ENCODE measurements around the gene MAPK8IP3. TPM values are rescaled to one million over a fixed set of nuclear protein-coding genes. Genes with fewer than 3 reads are reported as not detected.

MAPK8IP3 gene
- total and polyA plus RNA-seq, 2 donors from 2014 or later = 10.6 to 67.7 TPM

DNA sequence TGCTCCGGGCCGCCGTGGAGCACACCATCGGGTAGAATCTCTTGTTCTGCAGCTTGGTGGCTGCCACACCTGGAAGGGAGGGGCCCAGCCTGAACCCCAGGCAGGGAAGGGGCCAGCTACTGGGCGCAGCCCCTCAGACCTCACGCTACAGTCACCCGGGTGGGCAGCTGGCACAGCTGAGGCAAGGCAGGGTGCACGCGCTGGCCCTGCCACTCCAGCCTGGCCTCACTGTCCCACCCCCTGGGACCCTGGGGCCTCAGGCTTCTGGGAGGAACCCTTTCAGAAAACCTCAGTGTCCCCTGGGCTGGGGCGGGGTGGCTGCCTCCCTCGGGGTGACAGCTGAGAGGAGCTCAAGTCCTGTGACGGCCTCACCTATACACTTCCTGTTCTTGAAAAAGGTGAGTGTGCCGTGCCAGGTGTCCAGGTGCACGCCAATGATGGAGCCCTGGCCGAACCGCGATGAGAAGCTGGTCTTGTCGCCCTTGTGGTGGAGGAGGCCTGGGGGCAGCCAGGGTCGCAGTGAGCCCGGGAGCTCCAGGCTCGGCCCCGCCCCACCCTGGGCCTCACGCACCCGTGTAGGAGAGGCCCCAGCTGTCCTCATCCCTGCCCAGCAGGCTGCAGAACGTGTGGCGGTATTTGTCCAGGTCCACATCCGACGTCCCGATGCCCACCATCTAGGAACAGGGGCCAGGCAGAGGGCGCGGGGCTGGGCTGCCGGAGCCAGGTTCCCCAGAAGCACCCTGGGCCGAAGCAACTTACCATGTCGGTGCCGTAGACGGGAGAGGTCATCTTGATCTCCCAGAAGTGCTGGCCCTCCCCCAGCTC lies 71.6 kb downstream of the MAPK8IP3 start:
- no peak for FAIRE-seq
- no peaks in the 10 kb centered on the region for H3K9me3 ChIP-seq (ENCODE audit: control insufficient read depth in 2 of 3, insufficient read depth in 1 of 3, low read length in 3 of 3)

DNA sequence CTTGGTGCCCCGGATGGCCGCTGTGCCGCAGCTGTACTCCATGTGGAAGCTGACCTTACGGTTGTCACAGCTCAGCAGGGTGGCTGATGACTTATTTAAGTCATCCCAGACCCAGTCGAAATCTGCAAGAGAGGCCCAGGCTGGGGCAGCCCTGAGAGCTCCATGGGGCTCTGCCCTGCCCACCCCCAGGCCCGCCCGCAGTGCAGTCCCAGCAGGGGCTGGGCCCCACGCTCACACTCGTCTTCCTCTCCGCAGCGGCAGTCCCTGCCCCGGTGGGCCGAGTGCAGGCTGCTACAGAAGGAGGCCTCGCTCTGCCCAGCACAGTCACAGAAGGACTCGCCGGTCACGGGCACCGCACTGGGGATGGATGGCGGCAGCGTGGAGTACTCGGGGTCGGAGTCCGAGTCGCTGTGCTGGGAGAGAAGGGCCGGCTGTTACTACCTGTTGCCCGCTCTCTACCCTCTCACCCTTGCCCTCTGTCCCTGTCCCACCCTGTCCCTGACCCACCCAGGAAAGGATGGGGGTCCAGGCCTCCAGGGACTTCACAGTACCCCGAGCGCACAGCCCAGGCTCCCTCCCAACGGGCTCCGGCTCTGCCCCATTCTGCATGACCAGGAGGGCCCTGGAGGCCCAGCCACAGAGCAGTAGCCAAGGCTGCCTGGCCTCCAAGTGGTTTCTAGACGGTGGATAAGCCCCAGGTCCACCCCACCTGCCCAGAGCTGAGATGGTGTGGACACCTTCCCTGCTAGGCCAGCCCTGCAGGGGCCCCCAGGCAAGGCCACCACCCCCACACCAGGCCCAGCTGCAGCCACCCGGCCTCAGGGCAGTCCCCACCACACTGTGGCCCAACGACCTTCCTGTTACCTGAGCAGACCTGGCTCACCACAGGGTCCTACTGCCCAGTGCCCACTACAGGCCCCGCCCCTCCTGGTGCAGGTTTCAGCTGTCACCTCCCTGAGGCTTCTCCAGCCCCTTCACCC lies 72.5 kb downstream of the MAPK8IP3 start:
- Histone ChIP-seq H3K9ac (ENCODE audit: low read length in 3 of 3) (no peak overlapping the region), H3K4me3 (ENCODE audit: low read length in 3 of 3) (no peak overlapping the region), H3K4me1 (ENCODE audit: control insufficient read depth in 2 of 3, insufficient read depth in 2 of 3, low read depth in 1 of 3, low read length in 3 of 3) (peaks cover 0 to 24% (median 14%) of the 10 kb centered on the region in 3 donors), H3K36me3 (ENCODE audit: control insufficient read depth in 2 of 3, insufficient read depth in 3 of 3, low read length in 3 of 3) (peaks cover 2 to 9% (median 4%) of the 10 kb centered on the region in 3 donors), H3K27me3 (ENCODE audit: control insufficient read depth, insufficient read depth, low read length) (no peaks in the 10 kb centered on the region), H3K27ac (ENCODE audit: low read depth in 2 of 2, low read length in 2 of 2) (no peak overlapping the region), H3K9me3 (ENCODE audit: control insufficient read depth in 2 of 3, insufficient read depth in 1 of 3, low read length in 3 of 3) (no peaks in the 10 kb centered on the region)
- intact Hi-C loops (cut with DNase I) = no loop called here
- TF ChIP-seq, protein P1, sequence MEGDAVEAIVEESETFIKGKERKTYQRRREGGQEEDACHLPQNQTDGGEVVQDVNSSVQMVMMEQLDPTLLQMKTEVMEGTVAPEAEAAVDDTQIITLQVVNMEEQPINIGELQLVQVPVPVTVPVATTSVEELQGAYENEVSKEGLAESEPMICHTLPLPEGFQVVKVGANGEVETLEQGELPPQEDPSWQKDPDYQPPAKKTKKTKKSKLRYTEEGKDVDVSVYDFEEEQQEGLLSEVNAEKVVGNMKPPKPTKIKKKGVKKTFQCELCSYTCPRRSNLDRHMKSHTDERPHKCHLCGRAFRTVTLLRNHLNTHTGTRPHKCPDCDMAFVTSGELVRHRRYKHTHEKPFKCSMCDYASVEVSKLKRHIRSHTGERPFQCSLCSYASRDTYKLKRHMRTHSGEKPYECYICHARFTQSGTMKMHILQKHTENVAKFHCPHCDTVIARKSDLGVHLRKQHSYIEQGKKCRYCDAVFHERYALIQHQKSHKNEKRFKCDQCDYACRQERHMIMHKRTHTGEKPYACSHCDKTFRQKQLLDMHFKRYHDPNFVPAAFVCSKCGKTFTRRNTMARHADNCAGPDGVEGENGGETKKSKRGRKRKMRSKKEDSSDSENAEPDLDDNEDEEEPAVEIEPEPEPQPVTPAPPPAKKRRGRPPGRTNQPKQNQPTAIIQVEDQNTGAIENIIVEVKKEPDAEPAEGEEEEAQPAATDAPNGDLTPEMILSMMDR (IDR thresholded peaks at IDR 0.05; ENCODE audit: borderline replicate concordance, extremely low read depth, insufficient read depth) = no peak
- DNase-seq (peak in 1 of 5 donors; percentile 49), FAIRE-seq (no peak)

More for the DNA sequence above, 71.6 kb downstream of the MAPK8IP3 start:
- peaks cover 0 to 24% (median 14%) of the 10 kb centered on the region in 3 donors for H3K4me1 ChIP-seq (ENCODE audit: control insufficient read depth in 2 of 3, insufficient read depth in 2 of 3, low read depth in 1 of 3, low read length in 3 of 3)
- intact Hi-C loops (cut with DNase I) = no loop called here
- TF ChIP-seq, protein P1 (IDR thresholded peaks at IDR 0.05; ENCODE audit: borderline replicate concordance, extremely low read depth, insufficient read depth) = no peak
- no peaks in the 10 kb centered on the region for H3K27me3 ChIP-seq (ENCODE audit: control insufficient read depth, insufficient read depth, low read length)
- no peak overlapping the region for H3K27ac ChIP-seq (ENCODE audit: low read depth in 2 of 2, low read length in 2 of 2)
- peaks cover 2 to 9% (median 4%) of the 10 kb centered on the region in 3 donors for H3K36me3 ChIP-seq (ENCODE audit: control insufficient read depth in 2 of 3, insufficient read depth in 3 of 3, low read length in 3 of 3)
- DNase-seq = peak in 1 of 5 donors; percentile 40
- H3K9ac ChIP-seq (ENCODE audit: low read length in 3 of 3) = no peak overlapping the region
- no peak overlapping the region for H3K4me3 ChIP-seq (ENCODE audit: low read length in 3 of 3)

DNA sequence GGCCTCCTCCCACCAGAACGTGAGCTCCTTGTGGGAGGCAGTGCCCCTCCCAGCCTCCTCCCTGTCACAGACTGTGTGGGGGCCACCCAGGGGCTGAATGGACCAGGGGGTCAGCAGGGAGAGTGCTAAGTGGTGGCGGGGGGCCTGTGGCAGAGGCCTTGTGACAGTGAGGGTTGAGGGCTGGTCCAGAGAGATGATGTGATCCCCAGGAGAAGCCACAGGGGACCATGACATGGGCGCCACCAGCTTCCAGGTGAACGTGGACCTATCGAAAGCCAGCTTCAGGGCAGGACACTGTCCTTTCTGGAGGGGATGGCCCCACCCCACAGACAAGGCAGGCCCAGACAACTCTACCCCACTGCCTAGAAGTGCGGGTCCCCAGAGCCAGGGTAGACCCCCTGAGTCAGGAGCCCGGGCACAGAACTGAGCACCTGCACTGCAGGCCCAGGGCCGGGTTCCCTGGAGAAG lies 73.3 kb downstream of the MAPK8IP3 start:
- Histone ChIP-seq H3K9ac (ENCODE audit: low read length in 3 of 3) (no peak overlapping the region), H3K4me3 (ENCODE audit: low read length in 3 of 3) (no peak overlapping the region), H3K36me3 (ENCODE audit: control insufficient read depth in 2 of 3, insufficient read depth in 3 of 3, low read length in 3 of 3) (peaks cover 2 to 9% (median 4%) of the 10 kb centered on the region in 3 donors), H3K27ac (ENCODE audit: low read depth in 2 of 2, low read length in 2 of 2) (no peak overlapping the region), H3K4me1 (ENCODE audit: control insufficient read depth in 2 of 3, insufficient read depth in 2 of 3, low read depth in 1 of 3, low read length in 3 of 3) (peaks cover 0 to 21% (median 14%) of the 10 kb centered on the region in 3 donors), H3K27me3 (ENCODE audit: control insufficient read depth, insufficient read depth, low read length) (no peaks in the 10 kb centered on the region), H3K9me3 (ENCODE audit: control insufficient read depth in 2 of 3, insufficient read depth in 1 of 3, low read length in 3 of 3) (no peaks in the 10 kb centered on the region)
- DNase-seq (no peak), FAIRE-seq (no peak)
- intact Hi-C loops (cut with DNase I) = no loop called here
- TF ChIP-seq, protein P1 (IDR thresholded peaks at IDR 0.05; ENCODE audit: borderline replicate concordance, extremely low read depth, insufficient read depth) = no peak

Data from kidney (tissue), 14 donors.